ENCODE measurements around the gene VPS29. TPM values are rescaled to one million over a fixed set of nuclear protein-coding genes. Genes with fewer than 3 reads are reported as not detected.

The VPS29 gene
- total and polyA plus RNA-seq, 4 donors, result 73.7 to 177 (median 134) TPM

DNA sequence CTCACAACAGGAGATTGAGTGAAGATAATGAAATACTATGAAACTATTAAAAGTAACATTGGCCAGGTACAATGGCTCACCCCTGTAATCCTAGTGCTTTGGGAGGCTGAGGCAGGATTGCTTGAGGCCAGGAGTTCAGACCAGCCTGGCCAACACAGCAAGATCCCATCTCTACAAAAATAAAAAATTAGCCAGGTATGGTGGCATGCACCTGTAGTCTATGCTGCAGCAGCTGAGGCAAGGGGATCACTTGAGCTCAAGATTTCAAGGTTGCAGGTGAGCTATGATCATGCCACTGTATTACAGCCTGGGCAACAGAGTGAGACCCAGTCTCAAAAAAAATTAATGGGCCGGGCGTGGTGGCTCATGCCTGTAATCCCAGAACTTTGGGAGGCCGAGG, 15.1 kb upstream of the VPS29 start:
- no peak overlapping the region for H3K4me3 ChIP-seq
- DNase-seq (no peak), ATAC-seq (ENCODE audit: insufficient read depth, low FRiP score) (no peak)
- H3K27me3 ChIP-seq (ENCODE audit: control insufficient read depth in 3 of 3, insufficient read depth in 3 of 3, low read length in 2 of 3), result no peaks in the 10 kb centered on the region
- no peak overlapping the region for H3K27ac ChIP-seq (ENCODE audit: low read depth in 1 of 2, low read length in 1 of 2)
- H3K4me1 ChIP-seq (ENCODE audit: control insufficient read depth in 5 of 5, insufficient read depth in 5 of 5, low read length in 5 of 5), result no peaks in the 10 kb centered on the region
- no peaks in the 10 kb centered on the region for H3K9me3 ChIP-seq (ENCODE audit: control insufficient read depth in 4 of 4, insufficient read depth in 3 of 4, low read length in 3 of 4)
- 91 to 96% methylated on average over 3 of the region's 3 CpGs for WGBS, 2 donors
- H3K36me3 ChIP-seq (ENCODE audit: control insufficient read depth in 4 of 4, insufficient read depth in 4 of 4, low read length in 4 of 4), result peaks cover 0 to 4% (median 0%) of the 10 kb centered on the region in 4 donors
- TF ChIP-seq, protein P1, sequence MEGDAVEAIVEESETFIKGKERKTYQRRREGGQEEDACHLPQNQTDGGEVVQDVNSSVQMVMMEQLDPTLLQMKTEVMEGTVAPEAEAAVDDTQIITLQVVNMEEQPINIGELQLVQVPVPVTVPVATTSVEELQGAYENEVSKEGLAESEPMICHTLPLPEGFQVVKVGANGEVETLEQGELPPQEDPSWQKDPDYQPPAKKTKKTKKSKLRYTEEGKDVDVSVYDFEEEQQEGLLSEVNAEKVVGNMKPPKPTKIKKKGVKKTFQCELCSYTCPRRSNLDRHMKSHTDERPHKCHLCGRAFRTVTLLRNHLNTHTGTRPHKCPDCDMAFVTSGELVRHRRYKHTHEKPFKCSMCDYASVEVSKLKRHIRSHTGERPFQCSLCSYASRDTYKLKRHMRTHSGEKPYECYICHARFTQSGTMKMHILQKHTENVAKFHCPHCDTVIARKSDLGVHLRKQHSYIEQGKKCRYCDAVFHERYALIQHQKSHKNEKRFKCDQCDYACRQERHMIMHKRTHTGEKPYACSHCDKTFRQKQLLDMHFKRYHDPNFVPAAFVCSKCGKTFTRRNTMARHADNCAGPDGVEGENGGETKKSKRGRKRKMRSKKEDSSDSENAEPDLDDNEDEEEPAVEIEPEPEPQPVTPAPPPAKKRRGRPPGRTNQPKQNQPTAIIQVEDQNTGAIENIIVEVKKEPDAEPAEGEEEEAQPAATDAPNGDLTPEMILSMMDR (IDR thresholded peaks at IDR 0.05; ENCODE audit: control extremely low read depth, extremely low read depth), result no peak
- H3K9ac ChIP-seq (ENCODE audit: insufficient read depth in 1 of 2, low read length in 2 of 2), result no peak overlapping the region

DNA sequence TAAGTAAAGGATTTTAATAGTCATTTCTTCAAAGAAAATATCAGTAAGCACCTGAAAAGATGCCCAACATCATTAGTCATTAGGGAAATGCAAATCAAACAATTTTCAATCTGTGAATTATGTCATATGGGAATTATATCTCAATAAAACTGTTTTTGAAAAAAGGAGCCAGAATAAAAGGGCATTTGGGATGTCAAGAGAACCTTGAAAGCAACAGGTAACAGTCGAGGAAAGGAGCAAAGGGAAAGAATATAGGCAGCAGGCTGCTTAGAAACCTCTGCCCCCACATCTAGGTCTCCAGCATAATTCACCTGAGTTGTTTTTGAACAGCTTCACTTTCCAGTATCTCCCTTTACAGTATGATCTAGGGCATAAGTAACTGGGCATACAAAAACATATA, 12.5 kb upstream of the VPS29 start:
- ATAC-seq (ENCODE audit: insufficient read depth, low FRiP score), result no peak
- Histone ChIP-seq H3K4me3 (no peak overlapping the region), H3K9ac (ENCODE audit: insufficient read depth in 1 of 2, low read length in 2 of 2) (no peak overlapping the region), H3K36me3 (ENCODE audit: control insufficient read depth in 4 of 4, insufficient read depth in 4 of 4, low read length in 4 of 4) (peaks cover 0 to 4% (median 0%) of the 10 kb centered on the region in 4 donors), H3K9me3 (ENCODE audit: control insufficient read depth in 4 of 4, insufficient read depth in 3 of 4, low read length in 3 of 4) (no peaks in the 10 kb centered on the region), H3K27me3 (ENCODE audit: control insufficient read depth in 3 of 3, insufficient read depth in 3 of 3, low read length in 2 of 3) (no peaks in the 10 kb centered on the region), H3K4me1 (ENCODE audit: control insufficient read depth in 5 of 5, insufficient read depth in 5 of 5, low read length in 5 of 5) (no peaks in the 10 kb centered on the region), H3K27ac (ENCODE audit: low read depth in 1 of 2, low read length in 1 of 2) (no peak overlapping the region)
- TF ChIP-seq, protein P1 (IDR thresholded peaks at IDR 0.05; ENCODE audit: control extremely low read depth, extremely low read depth), result no peak
- 68 to 88% methylated on average over 1 of the region's 1 CpG for WGBS, 2 donors
- DNase-seq, result no peak

DNA sequence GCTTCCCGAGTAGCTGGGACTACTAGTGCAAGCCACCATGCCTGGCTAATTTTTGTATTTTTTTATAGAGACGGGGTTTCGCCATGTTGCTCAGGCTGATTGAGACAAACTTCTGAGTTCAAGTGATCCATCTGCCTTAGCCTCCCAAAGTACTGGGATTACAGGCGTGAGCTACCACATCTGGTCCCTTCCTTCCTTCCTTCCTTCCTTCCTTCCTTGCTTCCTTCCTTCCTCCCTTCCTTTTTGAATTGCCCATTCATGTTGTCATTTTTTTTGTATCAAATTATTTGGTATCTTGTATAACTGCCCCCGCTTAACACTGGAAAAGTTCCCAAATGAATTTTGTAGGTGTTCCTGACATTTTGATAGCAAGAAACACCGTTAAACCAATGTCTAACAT, 11.9 kb upstream of the VPS29 start:
- Histone ChIP-seq H3K4me1 (ENCODE audit: control insufficient read depth in 5 of 5, insufficient read depth in 5 of 5, low read length in 5 of 5) (no peaks in the 10 kb centered on the region), H3K27me3 (ENCODE audit: control insufficient read depth in 3 of 3, insufficient read depth in 3 of 3, low read length in 2 of 3) (no peaks in the 10 kb centered on the region), H3K9me3 (ENCODE audit: control insufficient read depth in 4 of 4, insufficient read depth in 3 of 4, low read length in 3 of 4) (no peaks in the 10 kb centered on the region), H3K36me3 (ENCODE audit: control insufficient read depth in 4 of 4, insufficient read depth in 4 of 4, low read length in 4 of 4) (peaks cover 0 to 4% (median 0%) of the 10 kb centered on the region in 4 donors), H3K27ac (ENCODE audit: low read depth in 1 of 2, low read length in 1 of 2) (no peak overlapping the region), H3K9ac (ENCODE audit: insufficient read depth in 1 of 2, low read length in 2 of 2) (no peak overlapping the region), H3K4me3 (no peak overlapping the region)
- ATAC-seq (ENCODE audit: insufficient read depth, low FRiP score) (no peak), DNase-seq (no peak)
- TF ChIP-seq, protein P1 (IDR thresholded peaks at IDR 0.05; ENCODE audit: control extremely low read depth, extremely low read depth), result no peak
- WGBS, 2 donors, result 66 to 78% methylated on average over 6 of the region's 6 CpGs

DNA sequence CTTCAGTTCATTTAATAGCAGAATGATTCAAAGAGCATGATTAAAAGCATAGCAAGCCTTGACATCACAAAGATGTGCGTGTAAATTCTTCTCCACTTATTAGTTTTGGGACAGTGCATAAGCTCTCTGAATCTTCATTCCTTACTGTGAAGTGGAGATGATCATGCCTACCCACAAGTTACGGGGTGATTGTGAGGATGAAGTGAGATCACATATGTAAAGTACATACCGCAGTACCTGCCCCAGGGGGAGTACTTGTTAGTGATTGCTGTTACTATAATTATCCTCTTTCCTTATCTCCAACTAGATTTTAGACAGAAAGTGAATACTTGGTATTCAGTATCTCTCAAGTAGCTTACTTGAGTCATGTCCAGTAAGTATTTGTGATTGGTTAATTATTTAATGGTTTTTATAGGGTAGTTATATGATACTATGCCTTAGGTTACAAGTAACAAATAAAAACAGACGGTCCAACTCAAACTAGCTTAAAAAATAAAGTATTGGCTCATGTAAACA, 6.2 kb upstream of the VPS29 start:
- TF ChIP-seq, protein P1 (IDR thresholded peaks at IDR 0.05; ENCODE audit: control extremely low read depth, extremely low read depth), result no peak
- Histone ChIP-seq H3K9me3 (ENCODE audit: control insufficient read depth in 4 of 4, insufficient read depth in 3 of 4, low read length in 3 of 4) (no peaks in the 10 kb centered on the region), H3K36me3 (ENCODE audit: control insufficient read depth in 4 of 4, insufficient read depth in 4 of 4, low read length in 4 of 4) (no peaks in the 10 kb centered on the region), H3K4me3 (no peak overlapping the region), H3K27ac (ENCODE audit: low read depth in 1 of 2, low read length in 1 of 2) (no peak overlapping the region), H3K4me1 (ENCODE audit: control insufficient read depth in 5 of 5, insufficient read depth in 5 of 5, low read length in 5 of 5) (no peaks in the 10 kb centered on the region), H3K9ac (ENCODE audit: insufficient read depth in 1 of 2, low read length in 2 of 2) (no peak overlapping the region), H3K27me3 (ENCODE audit: control insufficient read depth in 3 of 3, insufficient read depth in 3 of 3, low read length in 2 of 3) (no peaks in the 10 kb centered on the region)
- WGBS, 2 donors, result 83 to 92% methylated on average over 4 of the region's 4 CpGs
- DNase-seq (no peak), ATAC-seq (ENCODE audit: insufficient read depth, low FRiP score) (no peak)
